Trophoblast cell (in vitro differentiated cells and primary cell): ENCODE measurements around the gene WDR5.

Source experiments
- DNase-seq, 2 donors: peaks; one replicate each; pipeline ENCODE4 v3.0.0-alpha.2; 2016
- H2AFZ ChIP-seq: 2 replicates; pipeline ENCODE4 v1.6.1; 2013; ENCODE audit warnings: low read length, moderate library complexity, mild to moderate bottlenecking; ENCODE audit not compliant: insufficient read depth, poor library complexity
- H2AK5ac ChIP-seq: 2 replicates; pipeline ENCODE4 v1.6.1; 2013; ENCODE audit warnings: mild to moderate bottlenecking, low read length
- H2BK120ac ChIP-seq: 2 replicates; pipeline ENCODE4 v1.6.1; 2013; ENCODE audit warnings: low read length, mild to moderate bottlenecking, moderate library complexity; ENCODE audit not compliant: insufficient read depth, poor library complexity
- H2BK12ac ChIP-seq: 2 replicates; pipeline ENCODE4 v1.6.1; 2013; ENCODE audit warnings: mild to moderate bottlenecking, low read length, moderate library complexity
- H2BK5ac ChIP-seq: 2 replicates; pipeline ENCODE4 v1.6.1; 2013; ENCODE audit warnings: low read length, low read depth, moderate library complexity, mild to moderate bottlenecking; ENCODE audit not compliant: poor library complexity
- H3K14ac ChIP-seq: 2 replicates; pipeline ENCODE4 v1.6.1; 2013; ENCODE audit warnings: mild to moderate bottlenecking, low read length
- H3K18ac ChIP-seq: 2 replicates; pipeline ENCODE4 v1.6.1; 2013; ENCODE audit warnings: mild to moderate bottlenecking, low read length
- H3K23ac ChIP-seq: 2 replicates; pipeline ENCODE4 v1.6.1; 2013; ENCODE audit warnings: low read length
- H3K27ac ChIP-seq: 2 replicates; pipeline ENCODE4 v1.5.1; 2013; ENCODE audit warnings: low read depth, mild to moderate bottlenecking, inconsistent platforms, low read length, moderate library complexity
- H3K27me3 ChIP-seq: 2 replicates; pipeline ENCODE4 v1.6.1; 2013; ENCODE audit warnings: inconsistent platforms, mild to moderate bottlenecking, low read length, moderate library complexity; ENCODE audit not compliant: insufficient read depth
- H3K36me3 ChIP-seq, 2 experiments: 1 replicate in 1 of 2; 2 replicates in 1 of 2; pipeline ENCODE4 v1.6.1; 2013; ENCODE audit warnings: low read length in 2 of 2, mild to moderate bottlenecking in 2 of 2, moderate library complexity in 1 of 2; ENCODE audit not compliant: insufficient read depth in 2 of 2, control insufficient read depth in 1 of 2
- H3K4ac ChIP-seq: 2 replicates; pipeline ENCODE4 v1.6.1; 2013; ENCODE audit warnings: low read depth, mild to moderate bottlenecking, low read length, moderate library complexity
- H3K4me1 ChIP-seq, 2 experiments: 1 replicate in 1 of 2; 2 replicates in 1 of 2; pipeline ENCODE4 v1.6.1; 2013; ENCODE audit warnings: low read length in 2 of 2, mild to moderate bottlenecking in 2 of 2, moderate library complexity in 1 of 2; ENCODE audit not compliant: insufficient read depth in 2 of 2, control insufficient read depth in 1 of 2
- H3K4me2 ChIP-seq: 2 replicates; pipeline ENCODE4 v1.6.1; 2013; ENCODE audit warnings: inconsistent platforms, mild to moderate bottlenecking, low read length, moderate library complexity
- H3K4me3 ChIP-seq: 2 replicates; pipeline ENCODE4 v1.5.1; 2013; ENCODE audit warnings: mild to moderate bottlenecking, low read depth, low read length, inconsistent platforms
- H3K79me1 ChIP-seq: one replicate; pipeline ENCODE4 v1.6.1; 2013; ENCODE audit warnings: low read length
- H3K79me2 ChIP-seq: 2 replicates; pipeline ENCODE4 v1.6.1; 2013; ENCODE audit warnings: low read length, mild to moderate bottlenecking; ENCODE audit not compliant: control insufficient read depth, insufficient read depth, poor library complexity
- H3K9ac ChIP-seq: 2 replicates; pipeline ENCODE4 v1.6.1; 2013; ENCODE audit warnings: mild to moderate bottlenecking, low read length
- H3K9me3 ChIP-seq: 2 replicates; pipeline ENCODE4 v1.6.1; 2013; ENCODE audit warnings: low read depth, mild to moderate bottlenecking, control low read depth, inconsistent platforms, low read length; ENCODE audit not compliant: insufficient read depth
- H4K12ac ChIP-seq: 2 replicates; pipeline ENCODE4 v1.6.1; 2013; ENCODE audit warnings: low read depth, mild to moderate bottlenecking, low read length, moderate library complexity
- H4K8ac ChIP-seq: 2 replicates; pipeline ENCODE4 v1.6.1; 2013; ENCODE audit warnings: low read depth, mild to moderate bottlenecking, low read length, moderate library complexity
- H4K91ac ChIP-seq: one replicate; pipeline ENCODE4 v1.6.1; 2013; ENCODE audit warnings: low read depth, mild to moderate bottlenecking, low read length, moderate library complexity
- WGBS: extraction: QIAGEN DNeasy Blood & Tissue Kit; methylation state at CpG from one replicate; pipeline ENCODE4 v1.1.7; 2013; ENCODE audit warnings: missing lambda C conversion rate; ENCODE audit not compliant: insufficient read length, insufficient coverage; ENCODE audit errors: extremely low coverage; 5-methylcytosine and 5-hydroxymethylcytosine counted together

The WDR5 gene

GRCh38 chr9:134125413-134126095 is 10.3 kb upstream of the WDR5 start:
- no peaks in the 10 kb centered on the region for H3K79me1 ChIP-seq
- no peak overlapping the region for H2BK120ac ChIP-seq
- no peak overlapping the region for H3K27ac ChIP-seq
- no peak overlapping the region for H4K91ac ChIP-seq
- H2BK12ac ChIP-seq, result no peak overlapping the region
- no peak overlapping the region for H3K18ac ChIP-seq
- no peak for DNase-seq
- H3K14ac ChIP-seq, result no peak overlapping the region
- no peak overlapping the region for H3K23ac ChIP-seq
- no peak overlapping the region for H2AK5ac ChIP-seq
- peaks cover 3% of the 10 kb centered on the region for H3K9me3 ChIP-seq
- H2AFZ ChIP-seq, result no peak overlapping the region
- no peak overlapping the region for H3K4me2 ChIP-seq
- no peaks in the 10 kb centered on the region for H3K4me1 ChIP-seq
- no peak overlapping the region for H2BK5ac ChIP-seq
- no peaks in the 10 kb centered on the region for H3K79me2 ChIP-seq
- no peak overlapping the region for H4K12ac ChIP-seq
- WGBS, result no CpG with 5 or more reads among the region's 16 CpGs
- no peaks in the 10 kb centered on the region for H3K27me3 ChIP-seq
- no peaks in the 10 kb centered on the region for H3K36me3 ChIP-seq
- H3K9ac ChIP-seq, result no peak overlapping the region
- no peak overlapping the region for H3K4me3 ChIP-seq
- no peak overlapping the region for H3K4ac ChIP-seq
- H4K8ac ChIP-seq, result no peak overlapping the region

- Histone ChIP-seq H2BK5ac (no peak overlapping the region), H3K79me2 (no peaks in the 10 kb centered on the region), H2BK120ac (no peak overlapping the region), H4K91ac (no peak overlapping the region), H3K4me3 (no peak overlapping the region), H2AK5ac (no peak overlapping the region), H4K8ac (no peak overlapping the region), H3K27me3 (no peaks in the 10 kb centered on the region), H4K12ac (no peak overlapping the region), H3K36me3 (no peaks in the 10 kb centered on the region), H3K4me1 (peaks cover 2 to 6% of the 10 kb centered on the region in 2 experiments), H3K79me1 (no peaks in the 10 kb centered on the region), H3K18ac (no peak overlapping the region), H3K14ac (no peak overlapping the region), H2BK12ac (no peak overlapping the region), H2AFZ (no peak overlapping the region), H3K4me2 (no peak overlapping the region), H3K9ac (no peak overlapping the region), H3K9me3 (peaks cover 2% of the 10 kb centered on the region), H3K27ac (no peak overlapping the region), H3K23ac (no peak overlapping the region), H3K4ac (no peak overlapping the region)
- no CpG with 5 or more reads among the region's 14 CpGs for WGBS
- DNase-seq, result no peak
Observed at GRCh38 chr9:134126373-134126772, 9.5 kb upstream of the WDR5 start.

- Histone ChIP-seq H3K4ac (no peak overlapping the region), H2BK5ac (no peak overlapping the region), H3K27ac (no peak overlapping the region), H4K8ac (no peak overlapping the region), H3K4me2 (no peak overlapping the region), H2BK120ac (no peak overlapping the region), H3K27me3 (no peaks in the 10 kb centered on the region), H3K18ac (no peak overlapping the region), H2BK12ac (no peak overlapping the region), H3K23ac (no peak overlapping the region), H3K79me2 (no peaks in the 10 kb centered on the region), H3K4me1 (peaks cover 2 to 9% of the 10 kb centered on the region in 2 experiments), H3K9ac (no peak overlapping the region), H3K79me1 (no peaks in the 10 kb centered on the region), H3K9me3 (no peaks in the 10 kb centered on the region), H2AK5ac (no peak overlapping the region), H3K4me3 (no peak overlapping the region), H3K36me3 (no peaks in the 10 kb centered on the region), H2AFZ (no peak overlapping the region), H3K14ac (no peak overlapping the region), H4K12ac (no peak overlapping the region), H4K91ac (no peak overlapping the region)
- WGBS, result no CpG with 5 or more reads among the region's 13 CpGs
- DNase-seq, result no peak
Observed at GRCh38 chr9:134127065-134127580, 8.8 kb upstream of the WDR5 start.

GRCh38 chr9:134127616-134128015 is 8.3 kb upstream of the WDR5 start:
- no peaks in the 10 kb centered on the region for H3K36me3 ChIP-seq

More at GRCh38 chr9:134127616-134128015, 8.3 kb upstream of the WDR5 start:
- Histone ChIP-seq H4K12ac (no peak overlapping the region), H2AK5ac (no peak overlapping the region), H3K4me1 (peaks cover 2 to 9% of the 10 kb centered on the region in 2 experiments), H3K23ac (no peak overlapping the region), H2BK5ac (no peak overlapping the region), H3K14ac (no peak overlapping the region), H4K8ac (no peak overlapping the region), H3K27ac (no peak overlapping the region), H3K4ac (no peak overlapping the region), H4K91ac (no peak overlapping the region), H3K4me3 (no peak overlapping the region), H3K18ac (no peak overlapping the region), H3K79me1 (no peaks in the 10 kb centered on the region), H3K79me2 (no peaks in the 10 kb centered on the region), H3K9ac (no peak overlapping the region), H2BK120ac (no peak overlapping the region), H2BK12ac (no peak overlapping the region), H3K27me3 (no peaks in the 10 kb centered on the region), H2AFZ (no peak overlapping the region), H3K9me3 (no peaks in the 10 kb centered on the region), H3K4me2 (no peak overlapping the region)
- DNase-seq, result no peak
- WGBS, result no CpG with 5 or more reads among the region's 12 CpGs
